Measurements from ENCODE around the gene NAALADL2.
"Not testable (repeated sequence)": the region's sequence is repeated elsewhere in the genome, so short reads cannot be mapped to it uniquely, and the experiment has no call there.

The NAALADL2 gene

GRCh38 chr3:175389560-175389959, 530.4 kb downstream of the NAALADL2 start:
- DNase-seq: no peak

- no peak for DNase-seq
These were observed 532.5 kb downstream of the NAALADL2 start for GRCh38 chr3:175391601-175392000.

- no peak for DNase-seq
These were observed 533.5 kb downstream of the NAALADL2 start for GRCh38 chr3:175392653-175393052.

- no peak for DNase-seq
These were observed 538.2 kb downstream of the NAALADL2 start for GRCh38 chr3:175397372-175397771.

- DNase-seq: no peak
These were observed 539.5 kb downstream of the NAALADL2 start for GRCh38 chr3:175398676-175399075.

- DNase-seq: no peak
These were observed 540.2 kb downstream of the NAALADL2 start for GRCh38 chr3:175399156-175399840.

GRCh38 chr3:175404027-175404426, 544.9 kb downstream of the NAALADL2 start:
- DNase-seq: no peak

- DNase-seq: no peak
These were observed 545.5 kb downstream of the NAALADL2 start for GRCh38 chr3:175404621-175405020.

- no peak for DNase-seq
These were observed 551.1 kb downstream of the NAALADL2 start for GRCh38 chr3:175410251-175410650.

- DNase-seq: no peak
These were observed 552.3 kb downstream of the NAALADL2 start for GRCh38 chr3:175411405-175411804.

GRCh38 chr3:175411946-175412345, 552.8 kb downstream of the NAALADL2 start:
- no peak for DNase-seq

GRCh38 chr3:175413926-175414325, 554.8 kb downstream of the NAALADL2 start:
- DNase-seq: no peak

GRCh38 chr3:175416600-175416999, 557.5 kb downstream of the NAALADL2 start:
- no peak for DNase-seq

- no peak for DNase-seq
These were observed 558.3 kb downstream of the NAALADL2 start for GRCh38 chr3:175417426-175417825.

- no peak for DNase-seq
These were observed 562.8 kb downstream of the NAALADL2 start for GRCh38 chr3:175421902-175422301.

- DNase-seq: no peak
These were observed 563.6 kb downstream of the NAALADL2 start for GRCh38 chr3:175422744-175423143.

GRCh38 chr3:175423848-175424247, 564.7 kb downstream of the NAALADL2 start:
- DNase-seq: not testable (repeated sequence)

- no peak for DNase-seq
These were observed 567.7 kb downstream of the NAALADL2 start for GRCh38 chr3:175426805-175427204.

GRCh38 chr3:175428466-175428865, 569.3 kb downstream of the NAALADL2 start:
- DNase-seq: no peak

GRCh38 chr3:175430983-175431773, 572.0 kb downstream of the NAALADL2 start:
- DNase-seq: no peak

- no peak for DNase-seq
These were observed 573.4 kb downstream of the NAALADL2 start for GRCh38 chr3:175432376-175433025.

GRCh38 chr3:175433026-175433674, 574.0 kb downstream of the NAALADL2 start:
- DNase-seq: no peak

GRCh38 chr3:175434561-175434960, 575.4 kb downstream of the NAALADL2 start:
- no peak for DNase-seq

Measured in SIG-M5 (cell line).